PC-9 (cell line): Measurements from ENCODE around the gene CTNNA3. TPM values are rescaled to one million over a fixed set of nuclear protein-coding genes. Genes with fewer than 3 reads are reported as not detected.

Experiments used
- BruUV-seq: library from RNA; stranded (reverse); fragments of 400-500 nt; replicated peaks from 2 replicates; lab custom pipeline; 2021; lab: Mats Ljungman, UMichigan
- CTCF ChIA-PET: fragments of 300-600 bp; sonication (Branson Sonifier 250); formaldehyde crosslinking; loops from one replicate; lab custom pipeline; 2022; ENCODE audit warnings: antibody characterized with exemption; lab: Charles Lee
- POLR2A ChIA-PET: fragments of 300-600 bp; sonication (Branson Sonifier 250); formaldehyde crosslinking; loops from one replicate; lab custom pipeline; 2022; ENCODE audit warnings: antibody characterized with exemption; ENCODE audit not compliant: unreplicated experiment; lab: Charles Lee
- DNase-seq, 2 experiments: peaks; one replicate each; pipeline versions ENCODE4 v3.0.0 to v3.0.0-alpha.2; 2015 to 2022; ENCODE audit warnings: mixed read lengths in 1 of 2
- H2AFZ ChIP-seq: fragments of 200-600 bp; sonication (generic); 2 replicates; pipeline ENCODE4 v1.8.1; 2017; ENCODE audit warnings: antibody characterized with exemption
- H3F3A ChIP-seq: fragments of 200-600 bp; sonication (generic); 2 replicates; pipeline ENCODE4 v1.8.1; 2017; ENCODE audit warnings: antibody characterized with exemption, mild to moderate bottlenecking, low read depth; ENCODE audit not compliant: insufficient read depth
- H3K27ac ChIP-seq: fragments of 200-600 bp; sonication (generic); 2 replicates; pipeline ENCODE4 v1.6.1; 2016; ENCODE audit warnings: mixed run types
- H3K27me3 ChIP-seq: fragments of 200-600 bp; sonication (generic); 2 replicates; pipeline ENCODE4 v1.6.1; 2016; ENCODE audit warnings: low read depth, mixed run types; ENCODE audit not compliant: insufficient read depth
- H3K36me3 ChIP-seq: fragments of 200-600 bp; sonication (generic); 2 replicates; pipeline ENCODE4 v1.6.1; 2016; ENCODE audit warnings: low read depth, mixed run types
- H3K4me1 ChIP-seq: fragments of 200-600 bp; sonication (generic); replicated peaks from 2 replicates; pipeline ENCODE4 v1.6.1; 2016; ENCODE audit warnings: mixed run types; ENCODE audit not compliant: insufficient read depth
- H3K4me2 ChIP-seq: fragments of 200-600 bp; sonication (generic); 2 replicates; pipeline ENCODE4 v1.6.1; 2017; ENCODE audit warnings: mixed run types
- H3K4me3 ChIP-seq: fragments of 200-600 bp; sonication (generic); 2 replicates; pipeline ENCODE4 v1.6.1; 2016; ENCODE audit warnings: mixed run types
- H3K79me2 ChIP-seq: fragments of 200-600 bp; sonication (generic); 2 replicates; pipeline ENCODE4 v1.6.1; 2017; ENCODE audit warnings: low read depth, mixed run types
- H3K9me2 ChIP-seq: fragments of 200-600 bp; sonication (generic); 2 replicates; pipeline ENCODE4 v1.8.1; 2017; ENCODE audit warnings: mild to moderate bottlenecking; ENCODE audit not compliant: insufficient read depth
- H3K9me3 ChIP-seq: fragments of 200-600 bp; sonication (generic); 2 replicates; pipeline ENCODE4 v1.8.1; 2016; ENCODE audit warnings: low read depth; ENCODE audit not compliant: insufficient read depth
- H4K20me1 ChIP-seq: fragments of 200-600 bp; sonication (generic); 2 replicates; pipeline ENCODE4 v1.8.1; 2017; ENCODE audit not compliant: insufficient read depth
- EZH2 ChIP-seq: fragments of 200-600 bp; sonication (generic); IDR thresholded peaks from 2 replicates; pipeline ENCODE4 v1.8.0; 2017; ENCODE audit warnings: antibody characterized with exemption, low read depth
- intact Hi-C: fragments of 100-400 bp; cut with micrococcal nuclease; formaldehyde crosslinking; loops from one replicate; pipeline ENCODE4 v1.10.0; 2022; ENCODE audit not compliant: unreplicated experiment
- total RNA-seq: library from RNA; stranded (reverse); gene quantifications from 2 replicates; pipeline ENCODE4 v1.2.3, GENCODE V29; 2021
- TF ChIP-seq, protein P1 (sequence below): fragments of 200-600 bp; sonication (generic); conservative IDR thresholded peaks from 2 replicates; pipeline ENCODE4 v1.6.1; 2017; ENCODE audit warnings: mixed run types, antibody characterized with exemption, mild to moderate bottlenecking, moderate library complexity

CTNNA3 gene
- total RNA-seq, 1 experiment from 2014 or later: not detected

DNA sequence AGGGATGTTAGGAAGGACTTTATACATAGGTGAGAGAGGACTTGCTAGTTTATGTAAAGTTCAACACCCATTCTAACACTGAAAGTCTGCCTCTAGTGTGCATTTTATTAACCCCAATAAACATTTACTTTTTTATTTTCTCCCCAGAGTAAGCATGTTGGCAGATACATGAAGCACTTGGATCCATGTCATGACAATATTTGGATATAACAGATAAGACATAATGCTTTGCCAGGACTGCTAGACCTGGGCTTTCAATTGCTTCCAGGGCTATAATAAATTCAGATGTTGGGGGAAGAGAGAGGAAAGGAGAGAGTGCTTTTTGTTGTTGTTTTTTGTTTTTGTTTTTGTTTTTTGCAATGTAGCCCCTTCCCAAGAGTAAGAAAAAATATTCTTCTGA lies 1039.5 kb downstream of the CTNNA3 start:
- POLR2A ChIA-PET: no interaction called here
- Histone ChIP-seq H2AFZ (no peak overlapping the region), H3F3A (no peaks in the 10 kb centered on the region), H3K79me2 (no peaks in the 10 kb centered on the region), H4K20me1 (no peaks in the 10 kb centered on the region), H3K9me3 (no peaks in the 10 kb centered on the region; the same call in 1 of the 2 replicates), H3K27me3 (no peaks in the 10 kb centered on the region), H3K4me1 (no peaks in the 10 kb centered on the region), H3K9me2 (no peaks in the 10 kb centered on the region), H3K27ac (no peak overlapping the region), H3K36me3 (no peaks in the 10 kb centered on the region), H3K4me3 (no peak overlapping the region), H3K4me2 (no peak overlapping the region)
- no peak for DNase-seq
- BruUV-seq: no TSS peak
- CTCF ChIA-PET: no interaction called here
- no peak for TF ChIP-seq EZH2
- TF ChIP-seq, protein P1, sequence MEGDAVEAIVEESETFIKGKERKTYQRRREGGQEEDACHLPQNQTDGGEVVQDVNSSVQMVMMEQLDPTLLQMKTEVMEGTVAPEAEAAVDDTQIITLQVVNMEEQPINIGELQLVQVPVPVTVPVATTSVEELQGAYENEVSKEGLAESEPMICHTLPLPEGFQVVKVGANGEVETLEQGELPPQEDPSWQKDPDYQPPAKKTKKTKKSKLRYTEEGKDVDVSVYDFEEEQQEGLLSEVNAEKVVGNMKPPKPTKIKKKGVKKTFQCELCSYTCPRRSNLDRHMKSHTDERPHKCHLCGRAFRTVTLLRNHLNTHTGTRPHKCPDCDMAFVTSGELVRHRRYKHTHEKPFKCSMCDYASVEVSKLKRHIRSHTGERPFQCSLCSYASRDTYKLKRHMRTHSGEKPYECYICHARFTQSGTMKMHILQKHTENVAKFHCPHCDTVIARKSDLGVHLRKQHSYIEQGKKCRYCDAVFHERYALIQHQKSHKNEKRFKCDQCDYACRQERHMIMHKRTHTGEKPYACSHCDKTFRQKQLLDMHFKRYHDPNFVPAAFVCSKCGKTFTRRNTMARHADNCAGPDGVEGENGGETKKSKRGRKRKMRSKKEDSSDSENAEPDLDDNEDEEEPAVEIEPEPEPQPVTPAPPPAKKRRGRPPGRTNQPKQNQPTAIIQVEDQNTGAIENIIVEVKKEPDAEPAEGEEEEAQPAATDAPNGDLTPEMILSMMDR: no peak
- intact Hi-C loops: no loop called here

DNA sequence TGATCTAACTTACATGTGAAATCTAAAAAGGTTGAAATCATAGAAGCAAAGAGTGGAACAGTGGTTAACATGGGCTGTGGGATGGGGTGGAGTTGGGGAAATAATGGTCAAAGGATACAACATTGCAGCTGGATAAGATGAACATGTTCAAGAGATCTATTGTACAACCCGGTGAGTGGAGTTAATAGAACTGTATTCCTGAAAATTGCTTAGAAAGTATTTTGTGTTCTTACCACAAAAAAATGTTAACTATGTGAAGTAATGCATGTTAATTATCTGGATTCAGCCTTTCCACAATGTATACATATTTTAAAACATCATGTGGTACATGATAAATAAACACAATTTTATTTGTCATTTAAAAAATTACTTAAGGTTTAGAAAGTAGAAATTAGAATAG lies 1041.1 kb downstream of the CTNNA3 start:
- Histone ChIP-seq H2AFZ (no peak overlapping the region), H3K4me2 (no peak overlapping the region), H3K79me2 (no peaks in the 10 kb centered on the region), H3F3A (no peaks in the 10 kb centered on the region), H3K9me2 (no peaks in the 10 kb centered on the region), H3K9me3 (no peaks in the 10 kb centered on the region; the same call in 1 of the 2 replicates), H3K27ac (no peak overlapping the region), H3K36me3 (no peaks in the 10 kb centered on the region), H4K20me1 (no peaks in the 10 kb centered on the region), H3K4me3 (no peak overlapping the region), H3K4me1 (no peaks in the 10 kb centered on the region), H3K27me3 (no peaks in the 10 kb centered on the region)
- no TSS peak for BruUV-seq
- CTCF ChIA-PET: no interaction called here
- no peak for DNase-seq
- POLR2A ChIA-PET: no interaction called here
- TF ChIP-seq EZH2: no peak
- TF ChIP-seq, protein P1: no peak
- intact Hi-C loops: no loop called here

DNA sequence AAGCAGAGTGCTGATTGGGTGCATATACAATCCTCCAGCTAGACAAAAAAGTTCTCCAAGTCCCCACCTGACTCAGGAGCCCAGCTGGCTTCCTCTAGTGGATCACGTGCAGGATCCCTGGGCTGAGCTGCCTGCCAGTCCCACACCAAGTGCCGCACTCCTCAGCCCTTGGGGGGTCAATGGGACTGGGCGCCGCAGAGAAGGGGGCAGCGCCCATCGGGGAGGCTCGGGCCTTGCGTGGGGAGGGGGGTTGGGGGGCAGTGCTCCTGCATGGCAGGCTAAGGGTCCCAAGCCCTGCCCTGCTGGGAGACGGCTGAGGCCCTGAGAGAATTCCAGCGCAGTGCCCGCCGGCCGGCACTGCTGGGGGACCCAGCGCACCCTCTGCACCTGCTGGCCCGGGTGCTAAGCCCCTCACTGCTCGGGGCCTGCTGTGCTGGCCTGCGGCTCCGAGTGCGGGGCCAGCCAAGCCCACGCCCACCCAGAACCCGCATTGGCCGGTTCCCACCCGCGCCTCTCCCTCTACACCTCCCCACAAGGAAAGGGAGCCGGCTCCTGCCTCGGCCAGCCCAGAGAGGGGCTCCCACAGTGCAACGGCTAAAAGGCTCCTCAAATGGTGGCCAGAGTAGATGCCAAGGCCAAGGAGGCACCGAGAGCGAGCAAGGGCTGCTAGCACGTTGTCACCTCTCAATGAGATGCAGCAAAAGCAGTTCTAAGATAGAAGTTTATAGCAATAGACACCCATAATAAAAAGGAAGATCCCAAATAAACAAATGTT lies 1044.5 kb downstream of the CTNNA3 start:
- Histone ChIP-seq H3F3A (no peaks in the 10 kb centered on the region), H3K27ac (no peak overlapping the region), H3K79me2 (no peaks in the 10 kb centered on the region), H3K27me3 (no peaks in the 10 kb centered on the region), H3K36me3 (no peaks in the 10 kb centered on the region), H4K20me1 (no peaks in the 10 kb centered on the region), H3K4me2 (no peak overlapping the region), H3K9me3 (no peaks in the 10 kb centered on the region; the same call in 1 of the 2 replicates), H2AFZ (no peak overlapping the region), H3K4me3 (no peak overlapping the region), H3K4me1 (no peaks in the 10 kb centered on the region), H3K9me2 (no peaks in the 10 kb centered on the region)
- POLR2A ChIA-PET: no interaction called here
- intact Hi-C loops: no loop called here
- BruUV-seq: no TSS peak
- CTCF ChIA-PET: no interaction called here
- DNase-seq: no peak
- TF ChIP-seq, protein P1: no peak
- no peak for TF ChIP-seq EZH2
